GM19395 (cell line): Measurements from ENCODE around the gene PLCH2.

ENCODE experiments used
- ATAC-seq: cut with Tn5 transposase; IDR thresholded peaks from one replicate; pipeline ENCODE4 v1.9.1; 2021; ENCODE audit warnings: mild to moderate bottlenecking, moderate library complexity; ENCODE audit not compliant: unreplicated experiment

PLCH2 gene

GRCh38 chr1:2460996-2461751 is 14.9 kb upstream of the PLCH2 start:
- no peak for ATAC-seq

- no peak for ATAC-seq
Observed at GRCh38 chr1:2462819-2463218, 13.3 kb upstream of the PLCH2 start.

- no peak for ATAC-seq
Observed at GRCh38 chr1:2463396-2463795, 12.7 kb upstream of the PLCH2 start.

GRCh38 chr1:2465371-2466269 is 10.5 kb upstream of the PLCH2 start:
- ATAC-seq, result no peak

- no peak for ATAC-seq
Observed at GRCh38 chr1:2466270-2466665, 9.8 kb upstream of the PLCH2 start.

- ATAC-seq, result no peak
Observed at GRCh38 chr1:2466958-2467554, 9.0 kb upstream of the PLCH2 start.

GRCh38 chr1:2468041-2468472 is 8.0 kb upstream of the PLCH2 start:
- ATAC-seq, result no peak

GRCh38 chr1:2468540-2468939 is 7.5 kb upstream of the PLCH2 start:
- ATAC-seq, result no peak

GRCh38 chr1:2469103-2469940 is 6.8 kb upstream of the PLCH2 start:
- ATAC-seq, result no peak

GRCh38 chr1:2470290-2471158 is 5.6 kb upstream of the PLCH2 start:
- no peak for ATAC-seq

- no peak for ATAC-seq
Observed at GRCh38 chr1:2471159-2471471, 5.0 kb upstream of the PLCH2 start.

GRCh38 chr1:2471587-2472001 is 4.5 kb upstream of the PLCH2 start:
- ATAC-seq, result no peak

GRCh38 chr1:2472109-2472508 is 4.0 kb upstream of the PLCH2 start:
- ATAC-seq, result no peak

GRCh38 chr1:2472561-2473177 is 3.4 kb upstream of the PLCH2 start:
- no peak for ATAC-seq

GRCh38 chr1:2473198-2473597 is 2.9 kb upstream of the PLCH2 start:
- no peak for ATAC-seq

- ATAC-seq, result no peak
Observed at GRCh38 chr1:2474104-2474844, 1.8 kb upstream of the PLCH2 start.

GRCh38 chr1:2474933-2475371 is 1.1 kb upstream of the PLCH2 start:
- ATAC-seq, result no peak

GRCh38 chr1:2475571-2475970 is 518 bp upstream of the PLCH2 start:
- no peak for ATAC-seq

- ATAC-seq, result no peak
Observed at GRCh38 chr1:2477309-2477708, 1.2 kb downstream of the PLCH2 start.
